B cell (primary cell): Measurements from ENCODE around the gene TTC34. TPM values are rescaled to one million over a fixed set of nuclear protein-coding genes. Genes with fewer than 3 reads are reported as not detected.
A peak's percentile ranks its signal among the peaks of the same experiment; 100 is the strongest.

ENCODE experiments used
- ATAC-seq: fragments of 200-7000 bp; cut with Tn5 transposase; one replicate; pipeline ENCODE4 v1.10.0; 2021; ENCODE audit warnings: low read depth, mild to moderate bottlenecking, moderate number of reproducible peaks, moderate library complexity
- CTCF ChIA-PET: fragments of 350-600 bp; sonication (Branson Sonifier 250); formaldehyde crosslinking; loops from one replicate; lab custom pipeline; 2021; ENCODE audit warnings: antibody characterized with exemption, inconsistent platforms; lab: Charles Lee
- POLR2A ChIA-PET: fragments of 350-600 bp; sonication (Branson Sonifier 250); formaldehyde crosslinking; loops from one replicate; lab custom pipeline; 2021; ENCODE audit warnings: antibody characterized with exemption; lab: Charles Lee
- DNase-seq: peaks from one replicate; pipeline ENCODE4 v3.0.0; 2013
- H2AFZ ChIP-seq: 2 replicates; pipeline ENCODE4 v1.6.1; 2012; ENCODE audit warnings: mild to moderate bottlenecking, low read depth, low read length; ENCODE audit not compliant: insufficient read depth, poor library complexity, severe bottlenecking
- H3K27ac ChIP-seq, 2 donors: 1 replicate in 1 of 2; 2 replicates in 1 of 2; pipeline ENCODE4 v1.5.1; 2012 to 2013; ENCODE audit warnings: low read length in 2 of 2, mild to moderate bottlenecking in 2 of 2, moderate library complexity in 1 of 2
- H3K27me3 ChIP-seq, 4 experiments: fragments of 200-600 bp in 1 of 4; sonication (generic) in 1 of 4; replicated peaks in 1 of 4; 1 replicate in 2 of 4; 2 replicates in 2 of 4; pipeline versions ENCODE4 v1.6.1 to v1.7.0; 2013 to 2016; ENCODE audit warnings: low read length in 3 of 4, mild to moderate bottlenecking in 2 of 4, mixed read lengths in 1 of 4, moderate library complexity in 1 of 4; ENCODE audit not compliant: insufficient read depth in 4 of 4, control insufficient read depth in 3 of 4; ENCODE audit errors: control extremely low read depth in 1 of 4
- H3K36me3 ChIP-seq, 2 experiments: replicated peaks in 1 of 2; 1 replicate in 1 of 2; 2 replicates in 1 of 2; pipeline versions ENCODE4 v1.6.1 to v1.7.1; 2013; ENCODE audit warnings: low read length in 1 of 2; ENCODE audit not compliant: insufficient read depth in 2 of 2, control insufficient read depth in 1 of 2; ENCODE audit errors: control extremely low read depth in 1 of 2, extremely low read depth in 1 of 2
- H3K4me1 ChIP-seq, 2 donors: fragments of 200-600 bp in 1 of 2; sonication (generic) in 1 of 2; 1 replicate in 1 of 2; 2 replicates in 1 of 2; pipeline versions ENCODE4 v1.5.1 to v1.6.1; 2013 to 2017; ENCODE audit warnings: low read length in 2 of 2; ENCODE audit not compliant: control insufficient read depth in 2 of 2, insufficient read depth in 2 of 2
- H3K4me2 ChIP-seq: replicated peaks from 2 replicates; pipeline ENCODE3; 2012; ENCODE audit warnings: mild to moderate bottlenecking, low read depth, low read length; ENCODE audit not compliant: poor library complexity, severe bottlenecking
- H3K4me3 ChIP-seq, 5 experiments: fragments of 200-600 bp in 1 of 5; sonication (generic) in 1 of 5; 1 replicate in 3 of 5; 2 replicates in 2 of 5; pipeline versions ENCODE4 v1.5.1 to v1.7.0; 2011 to 2016; ENCODE audit warnings: low read length in 4 of 5, mild to moderate bottlenecking in 4 of 5, low read depth in 2 of 5, control low read depth in 1 of 5, moderate library complexity in 1 of 5; ENCODE audit not compliant: insufficient read depth in 1 of 5; ENCODE audit errors: control extremely low read depth in 1 of 5, extremely low read depth in 1 of 5
- H3K79me2 ChIP-seq: fragments of 200-600 bp; sonication (generic); one replicate; pipeline ENCODE4 v1.6.0; 2016; ENCODE audit warnings: low read length; ENCODE audit not compliant: control insufficient read depth, insufficient read depth
- H3K9ac ChIP-seq: fragments of 200-600 bp; sonication (generic); 2 replicates; pipeline ENCODE4 v1.6.1; 2017; ENCODE audit warnings: mild to moderate bottlenecking, low read length, moderate library complexity
- H3K9me3 ChIP-seq, 3 donors: one replicate each; pipeline versions ENCODE4 v1.6.1 to v1.7.1; 2013; ENCODE audit warnings: low read length in 2 of 3; ENCODE audit not compliant: control insufficient read depth in 2 of 3, insufficient read depth in 1 of 3; ENCODE audit errors: control extremely low read depth in 1 of 3
- H4K20me1 ChIP-seq: 2 replicates; pipeline ENCODE4 v1.6.0; 2012; ENCODE audit warnings: mild to moderate bottlenecking, low read length; ENCODE audit not compliant: insufficient read depth, control insufficient read depth, poor library complexity, severe bottlenecking
- H3K27ac Mint-ChIP-seq: one replicate; pipeline ENCODE4 v1.8.0; 2021; ENCODE audit warnings: mixed read lengths
- H3K27me3 Mint-ChIP-seq: one replicate; pipeline ENCODE4 v1.8.0; 2021; ENCODE audit warnings: mixed read lengths
- H3K4me1 Mint-ChIP-seq: one replicate; pipeline ENCODE4 v1.8.0; 2021; ENCODE audit warnings: mixed read lengths
- H3K4me3 Mint-ChIP-seq: one replicate; pipeline ENCODE4 v1.8.0; 2021; ENCODE audit warnings: mixed read lengths
- H3K9me3 Mint-ChIP-seq: one replicate; pipeline ENCODE4 v1.8.0; 2022; ENCODE audit warnings: mixed read lengths; ENCODE audit not compliant: insufficient read depth
- CTCF ChIP-seq: fragments of 200-600 bp; IDR thresholded peaks from one replicate; pipeline ENCODE4 v1.8.0; 2022; ENCODE audit warnings: antibody characterized with exemption, mild to moderate bottlenecking
- EZH2 ChIP-seq: IDR thresholded peaks from 2 replicates; pipeline ENCODE4 v1.6.1; 2012; ENCODE audit warnings: borderline replicate concordance, low read depth, mild to moderate bottlenecking, moderate library complexity, low read length; ENCODE audit not compliant: insufficient read depth, poor library complexity, severe bottlenecking
- WGBS: methylation state at CpG from one replicate; pipeline ENCODE4 v1.1.5; 2013; ENCODE audit warnings: missing lambda C conversion rate; ENCODE audit not compliant: insufficient coverage; 5-methylcytosine and 5-hydroxymethylcytosine counted together
- intact Hi-C: fragments of 100-400 bp; cut with micrococcal nuclease; formaldehyde crosslinking; loops from one replicate; pipeline ENCODE4 v1.10.0; 2022
- polyA plus RNA-seq: library from polyadenylated mRNA; depleted of rRNA; stranded (reverse); fragments of >200 nt; gene quantifications from 2 replicates; pipeline ENCODE4 v1.2.3, GENCODE V29; 2012
- total RNA-seq, 2 donors: library from RNA; stranded (reverse); fragments of 120-200 nt in 1 of 2; gene quantifications; 1 replicate in 1 of 2; 2 replicates in 1 of 2; pipeline versions ENCODE4 v1.2.3 to v1.2.4, GENCODE V29; 2013 to 2022

TTC34 gene
- total and polyA plus RNA-seq, 2 donors (not counting 1 experiment from before 2014, with no cell fraction given): 2.1 to 8.1 TPM

DNA sequence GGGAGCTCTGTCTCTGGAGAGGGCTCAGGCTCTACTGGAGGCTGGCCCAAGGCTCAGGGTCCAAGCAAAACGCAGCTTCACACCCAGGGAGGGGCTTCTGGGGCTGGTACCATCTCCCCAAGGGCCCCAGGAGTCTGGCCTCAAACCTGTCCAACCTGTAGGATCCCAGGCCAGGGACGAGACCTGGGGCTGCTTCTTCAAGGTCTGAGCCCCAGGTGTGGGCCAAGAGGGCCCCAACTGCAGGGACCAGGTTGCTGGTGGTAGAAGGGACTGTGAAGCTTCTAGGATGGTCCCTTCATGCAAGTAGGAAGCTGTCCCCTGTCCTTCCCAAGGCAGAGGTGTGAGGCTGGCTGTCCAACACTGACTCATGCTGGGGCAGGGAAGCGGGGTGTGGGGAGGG is 160.9 kb downstream of the TTC34 start:
- Histone ChIP-seq H4K20me1 (peaks cover 13% of the 10 kb centered on the region), H3K4me3 (no peak overlapping the region), H3K4me2 (no peak overlapping the region), H3K27ac (no peak overlapping the region), H2AFZ (no peak overlapping the region), H3K79me2 (peaks cover 15% of the 10 kb centered on the region), H3K9me3 (peaks cover 0 to 21% (median 10%) of the 10 kb centered on the region in 3 donors), H3K4me1 (peaks cover 13 to 17% of the 10 kb centered on the region in 2 donors), H3K27me3 (peaks cover 0 to 3% (median 0%) of the 10 kb centered on the region in 4 experiments), H3K36me3 (no peaks in the 10 kb centered on the region), H3K9ac (no peak overlapping the region)
- 82% methylated on average over 2 of the region's 3 CpGs for WGBS
- no peak for DNase-seq
- ChIA-PET POLR2A (interaction anchor here (1.6 kb wide), 1 partner anchor 85 kb away, joined by 5 read pairs; the partner anchor contains the start of gene TNFRSF14), CTCF (interaction anchor here (1.0 to 1.1 kb wide), 2 partner anchors 53 to 85 kb away, joined by 4 read pairs; no protein-coding TSS in a partner anchor)
- ATAC-seq: no peak
- Mint-ChIP-seq H3K27me3 (no peaks in the 10 kb centered on the region), H3K9me3 (no peaks in the 10 kb centered on the region), H3K4me1 (peaks cover 12% of the 10 kb centered on the region), H3K4me3 (peak overlapping the region; percentile 13), H3K27ac (no peak overlapping the region)
- intact Hi-C loops: loop anchor here (10.0 kb wide), 2 partner anchors 446 to 984 kb away; partner anchors contain the start of genes FAAP20 and TPRG1L
- TF ChIP-seq CTCF: no peak
- TF ChIP-seq EZH2: no peak
